ENCODE data around the gene HAPLN2.
"Not testable (repeated sequence)": the region's sequence is repeated elsewhere in the genome, so short reads cannot be mapped to it uniquely, and the experiment has no call there.

HAPLN2 gene

GRCh38 chr1:156623946-156624813 is 5.0 kb downstream of the HAPLN2 start:
- no peaks in the 10 kb centered on the region for H3K36me3 Mint-ChIP-seq
- H3K27me3 Mint-ChIP-seq = peaks cover 37% of the 10 kb centered on the region
- H3K9me3 Mint-ChIP-seq (ENCODE audit: low read depth) = no peaks in the 10 kb centered on the region
- peak overlapping the region; percentile 57 for H3K4me3 Mint-ChIP-seq
- peaks cover 9% of the 10 kb centered on the region for H3K4me1 Mint-ChIP-seq (ENCODE audit: low read depth)
- H3K27ac Mint-ChIP-seq = no peak overlapping the region

GRCh38 chr1:156624814-156625435 is 5.7 kb downstream of the HAPLN2 start:
- Mint-ChIP-seq H3K27ac (no peak overlapping the region), H3K4me3 (peak overlapping the region; percentile 42), H3K27me3 (peaks cover 35% of the 10 kb centered on the region), H3K4me1 (ENCODE audit: low read depth) (peaks cover 9% of the 10 kb centered on the region), H3K9me3 (ENCODE audit: low read depth) (no peaks in the 10 kb centered on the region), H3K36me3 (no peaks in the 10 kb centered on the region)

GRCh38 chr1:156625436-156626078 is 6.3 kb downstream of the HAPLN2 start:
- no peak overlapping the region for H3K27ac Mint-ChIP-seq
- peaks cover 34% of the 10 kb centered on the region for H3K27me3 Mint-ChIP-seq
- H3K4me3 Mint-ChIP-seq = peak overlapping the region; percentile 90
- H3K36me3 Mint-ChIP-seq = no peaks in the 10 kb centered on the region
- no peaks in the 10 kb centered on the region for H3K9me3 Mint-ChIP-seq (ENCODE audit: low read depth)
- peaks cover 9% of the 10 kb centered on the region for H3K4me1 Mint-ChIP-seq (ENCODE audit: low read depth)

- no peaks in the 10 kb centered on the region for H3K36me3 Mint-ChIP-seq
- peaks cover 9% of the 10 kb centered on the region for H3K4me1 Mint-ChIP-seq (ENCODE audit: low read depth)
- H3K9me3 Mint-ChIP-seq (ENCODE audit: low read depth) = no peaks in the 10 kb centered on the region
- peaks cover 36% of the 10 kb centered on the region for H3K27me3 Mint-ChIP-seq
- H3K4me3 Mint-ChIP-seq = peak overlapping the region; percentile 90
- no peak overlapping the region for H3K27ac Mint-ChIP-seq
Observed at GRCh38 chr1:156626079-156626438, 6.8 kb downstream of the HAPLN2 start.

GRCh38 chr1:156627313-156627880 is 8.2 kb downstream of the HAPLN2 start:
- H3K4me1 Mint-ChIP-seq (ENCODE audit: low read depth) = peaks cover 9% of the 10 kb centered on the region
- H3K27me3 Mint-ChIP-seq = peaks cover 38% of the 10 kb centered on the region
- no peak overlapping the region for H3K4me3 Mint-ChIP-seq
- H3K9me3 Mint-ChIP-seq (ENCODE audit: low read depth) = no peaks in the 10 kb centered on the region
- H3K27ac Mint-ChIP-seq = no peak overlapping the region
- no peaks in the 10 kb centered on the region for H3K36me3 Mint-ChIP-seq

GRCh38 chr1:156629823-156630449 is 10.7 kb downstream of the HAPLN2 start:
- H3K9me3 Mint-ChIP-seq (ENCODE audit: low read depth) = no peaks in the 10 kb centered on the region
- no peak overlapping the region for H3K4me3 Mint-ChIP-seq
- H3K36me3 Mint-ChIP-seq = no peaks in the 10 kb centered on the region
- no peak overlapping the region for H3K27ac Mint-ChIP-seq
- H3K4me1 Mint-ChIP-seq (ENCODE audit: low read depth) = peaks cover 7% of the 10 kb centered on the region
- peaks cover 38% of the 10 kb centered on the region for H3K27me3 Mint-ChIP-seq

- peaks cover 36% of the 10 kb centered on the region for H3K27me3 Mint-ChIP-seq
- not testable (repeated sequence) for H3K4me1 Mint-ChIP-seq (ENCODE audit: low read depth); H3K27ac Mint-ChIP-seq; H3K9me3 Mint-ChIP-seq (ENCODE audit: low read depth); H3K36me3 Mint-ChIP-seq; H3K4me3 Mint-ChIP-seq
Observed at GRCh38 chr1:156631152-156631551, 11.9 kb downstream of the HAPLN2 start.

GRCh38 chr1:156632355-156632754 is 13.1 kb downstream of the HAPLN2 start:
- Mint-ChIP-seq H3K36me3 (no peaks in the 10 kb centered on the region), H3K27me3 (peaks cover 37% of the 10 kb centered on the region), H3K9me3 (ENCODE audit: low read depth) (no peaks in the 10 kb centered on the region), H3K4me1 (ENCODE audit: low read depth) (no peaks in the 10 kb centered on the region), H3K4me3 (no peak overlapping the region), H3K27ac (no peak overlapping the region)

- Mint-ChIP-seq H3K4me1 (ENCODE audit: low read depth) (peaks cover 21% of the 10 kb centered on the region), H3K9me3 (ENCODE audit: low read depth) (no peaks in the 10 kb centered on the region), H3K36me3 (no peaks in the 10 kb centered on the region), H3K27ac (no peak overlapping the region), H3K27me3 (peaks cover 44% of the 10 kb centered on the region), H3K4me3 (no peak overlapping the region)
Observed at GRCh38 chr1:156638189-156638985, 19.2 kb downstream of the HAPLN2 start.

GRCh38 chr1:156639601-156640101 is 20.4 kb downstream of the HAPLN2 start:
- Mint-ChIP-seq H3K4me3 (no peak overlapping the region), H3K36me3 (no peaks in the 10 kb centered on the region), H3K27ac (no peak overlapping the region), H3K27me3 (peaks cover 46% of the 10 kb centered on the region), H3K4me1 (ENCODE audit: low read depth) (peaks cover 32% of the 10 kb centered on the region), H3K9me3 (ENCODE audit: low read depth) (no peaks in the 10 kb centered on the region)

- H3K27ac Mint-ChIP-seq = no peak overlapping the region
- H3K9me3 Mint-ChIP-seq (ENCODE audit: low read depth) = no peaks in the 10 kb centered on the region
- H3K4me1 Mint-ChIP-seq (ENCODE audit: low read depth) = peaks cover 32% of the 10 kb centered on the region
- H3K27me3 Mint-ChIP-seq = peaks cover 54% of the 10 kb centered on the region
- H3K4me3 Mint-ChIP-seq = peak overlapping the region; percentile 71
- no peaks in the 10 kb centered on the region for H3K36me3 Mint-ChIP-seq
Observed at GRCh38 chr1:156640842-156641706, 21.9 kb downstream of the HAPLN2 start.

- Mint-ChIP-seq H3K27ac (no peak within 1 kb of the TSS), H3K27me3 (peaks cover 50% of the 10 kb centered on the region), H3K9me3 (ENCODE audit: low read depth) (no peaks in the 10 kb centered on the region), H3K4me3 (peak within 1 kb of the TSS; percentile 71), H3K36me3 (no peaks in the 10 kb centered on the region), H3K4me1 (ENCODE audit: low read depth) (peaks cover 32% of the 10 kb centered on the region)
Observed at GRCh38 chr1:156641761-156642264, 22.6 kb downstream of the HAPLN2 start, which contains the start of gene BCAN. Gene BCAN, plus strand, starts transcription at chr1:156642117. Its CDS starts 3,938 bp downstream, at chr1:156646055.

Data from activated naive CD8-positive, alpha-beta T cell (primary cell).